Neural cell (in vitro differentiated cells): ENCODE data around the gene CLDN34. TPM values are rescaled to one million over a fixed set of nuclear protein-coding genes. Genes with fewer than 3 reads are reported as not detected.

ENCODE experiments used
- H2AFZ ChIP-seq: fragments of 200-600, 300-800 bp; sonication (generic), shearing (Covaris generic); 2 replicates; pipeline ENCODE4 v1.6.0; 2014; ENCODE audit warnings: low read depth, mild to moderate bottlenecking, antibody characterized with exemption, low read length, moderate library complexity
- H3F3A ChIP-seq: fragments of 200-600 bp; shearing (Covaris generic); 2 replicates; pipeline ENCODE4 v1.6.1; 2016; ENCODE audit warnings: mild to moderate bottlenecking, moderate library complexity, mixed read lengths, antibody characterized with exemption, low read length; ENCODE audit not compliant: insufficient read depth, poor library complexity, severe bottlenecking
- H3K27ac ChIP-seq: fragments of 200-600, 300-800 bp; sonication (generic), shearing (Covaris generic); 2 replicates; pipeline ENCODE4 v1.5.1; 2014; ENCODE audit warnings: mild to moderate bottlenecking, low read length, moderate library complexity
- H3K27me3 ChIP-seq: fragments of 300-800, 200-600 bp; sonication (generic), shearing (Covaris generic); 2 replicates; pipeline ENCODE4 v1.6.0; 2014; ENCODE audit warnings: mild to moderate bottlenecking, low read depth, low read length, moderate library complexity; ENCODE audit not compliant: insufficient read depth
- H3K36me3 ChIP-seq: fragments of 300-800, 200-600 bp; sonication (generic), shearing (Covaris generic); 2 replicates; pipeline ENCODE4 v1.5.1; 2014; ENCODE audit warnings: mild to moderate bottlenecking, antibody characterized with exemption, low read length, moderate library complexity; ENCODE audit not compliant: insufficient read depth
- H3K4me2 ChIP-seq: fragments of 300-800, 200-600 bp; sonication (generic), shearing (Covaris generic); 2 replicates; pipeline ENCODE4 v1.6.0; 2014; ENCODE audit warnings: mild to moderate bottlenecking, low read length
- H3K4me3 ChIP-seq: fragments of 300-800, 200-600 bp; sonication (generic), shearing (Covaris generic); 2 replicates; pipeline ENCODE4 v1.5.1; 2014; ENCODE audit warnings: mild to moderate bottlenecking, low read length, moderate library complexity
- H3K79me2 ChIP-seq: fragments of 200-600 bp; shearing (Covaris generic); replicated peaks from 2 replicates; pipeline ENCODE4 v1.6.0; 2014; ENCODE audit warnings: mild to moderate bottlenecking, low read length, moderate library complexity; ENCODE audit not compliant: insufficient read depth
- H3K9ac ChIP-seq: fragments of 300-800, 200-600 bp; sonication (generic), shearing (Covaris generic); 2 replicates; pipeline ENCODE4 v1.6.1; 2016; ENCODE audit warnings: mild to moderate bottlenecking, low read length, mixed read lengths
- H3K9me2 ChIP-seq: fragments of 200-600 bp; shearing (Covaris generic); 2 replicates; pipeline ENCODE4 v1.6.1; 2016; ENCODE audit warnings: mild to moderate bottlenecking, low read length, mixed read lengths; ENCODE audit not compliant: insufficient read depth
- H3K9me3 ChIP-seq: fragments of 200-600, 300-800 bp; sonication (generic), shearing (Covaris generic); 2 replicates; pipeline ENCODE4 v1.6.1; 2016; ENCODE audit warnings: mild to moderate bottlenecking, mixed run types, low read length, moderate library complexity, mixed read lengths
- H4K20me1 ChIP-seq: fragments of 200-600 bp; shearing (Covaris generic); 2 replicates; pipeline ENCODE4 v1.6.1; 2016; ENCODE audit warnings: mild to moderate bottlenecking, mixed run types; ENCODE audit not compliant: insufficient read depth
- EP300 ChIP-seq: fragments of 450-650 bp; conservative IDR thresholded peaks from 2 replicates; pipeline ENCODE4 v1.6.1; 2014; ENCODE audit warnings: antibody characterized with exemption, mild to moderate bottlenecking, moderate library complexity; ENCODE audit not compliant: poor library complexity, severe bottlenecking
- EZH2 ChIP-seq: fragments of 200-600, 300-800 bp; shearing (Covaris generic), sonication (generic); IDR thresholded peaks from 2 replicates; pipeline ENCODE4 v1.6.1; 2014; ENCODE audit warnings: antibody characterized with exemption, low read length, borderline replicate concordance, mild to moderate bottlenecking; ENCODE audit not compliant: insufficient read depth, poor library complexity, severe bottlenecking
- MXI1 ChIP-seq: fragments of 450-650 bp; conservative IDR thresholded peaks from 2 replicates; pipeline ENCODE4 v1.6.1; 2014; ENCODE audit warnings: antibody characterized with exemption, mild to moderate bottlenecking; ENCODE audit not compliant: poor library complexity, severe bottlenecking
- POLR2AphosphoS5 ChIP-seq: IDR thresholded peaks from 2 replicates; pipeline ENCODE4 v1.6.1; 2012
- RAD21 ChIP-seq: fragments of 450-650 bp; conservative IDR thresholded peaks from 2 replicates; pipeline ENCODE4 v1.6.1; 2014; ENCODE audit warnings: antibody characterized with exemption, mild to moderate bottlenecking, moderate library complexity
- SMC3 ChIP-seq: fragments of 450-650 bp; conservative IDR thresholded peaks from 2 replicates; pipeline ENCODE4 v1.6.1; 2014; ENCODE audit warnings: antibody characterized with exemption, mild to moderate bottlenecking, moderate library complexity; ENCODE audit not compliant: poor library complexity
- TAF1 ChIP-seq: IDR thresholded peaks from 2 replicates; pipeline ENCODE4 v1.6.1; 2012; ENCODE audit warnings: low read depth
- polyA plus RNA-seq: library from polyadenylated mRNA; depleted of rRNA; stranded (reverse); fragments of >200 nt; gene quantifications from 2 replicates; pipeline ENCODE4 v1.2.3, GENCODE V29; 2014
- TF ChIP-seq, protein P1 (sequence below): fragments of 450-650 bp; IDR thresholded peaks from 2 replicates; pipeline ENCODE4 v1.5.1; 2014; ENCODE audit warnings: antibody characterized with exemption, mild to moderate bottlenecking, moderate library complexity; ENCODE audit not compliant: poor library complexity, severe bottlenecking
- TF ChIP-seq, protein P2 (sequence below): IDR thresholded peaks from 2 replicates; pipeline ENCODE4 v1.6.1; 2012; ENCODE audit warnings: borderline replicate concordance

Gene CLDN34
- polyA plus RNA-seq, 1 donor from 2014 or later = not detected

DNA sequence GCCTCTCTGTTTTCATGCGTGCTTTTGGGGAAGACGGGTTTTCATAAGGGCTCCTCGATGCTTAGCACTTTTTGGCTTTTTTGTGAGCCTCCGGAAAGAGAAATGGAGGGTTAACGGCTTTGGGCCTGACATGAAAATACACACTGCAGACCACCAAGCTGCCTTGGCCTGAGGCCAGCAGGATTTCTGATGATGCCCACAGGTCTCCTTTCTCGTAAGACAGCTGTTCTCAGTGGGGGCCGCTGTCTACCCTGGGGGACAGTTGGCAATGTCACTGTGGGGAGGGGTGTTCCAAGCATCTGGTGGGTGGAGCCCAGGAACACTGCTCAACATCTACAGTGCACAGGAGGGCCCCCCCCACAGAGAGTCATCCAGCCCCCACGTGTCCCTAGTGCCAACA lies 29.4 kb upstream of the CLDN34 start:
- no peak overlapping the region for H2AFZ ChIP-seq
- no peak overlapping the region for H3K4me3 ChIP-seq
- H3K79me2 ChIP-seq = no peaks in the 10 kb centered on the region
- H3K27me3 ChIP-seq = no peaks in the 10 kb centered on the region
- H3K9ac ChIP-seq = no peak overlapping the region
- H3K9me2 ChIP-seq = no peaks in the 10 kb centered on the region
- H3K4me2 ChIP-seq = no peak overlapping the region
- H3K27ac ChIP-seq = no peak overlapping the region
- no peaks in the 10 kb centered on the region for H3K36me3 ChIP-seq
- H3F3A ChIP-seq = no peaks in the 10 kb centered on the region
- no peaks in the 10 kb centered on the region for H3K9me3 ChIP-seq
- no peaks in the 10 kb centered on the region for H4K20me1 ChIP-seq
- TF ChIP-seq POLR2AphosphoS5 (no peak), EZH2 (no peak), TAF1 (no peak), EP300 (no peak), SMC3 (no peak), RAD21 (no peak), MXI1 (no peak)
- TF ChIP-seq, protein P1, sequence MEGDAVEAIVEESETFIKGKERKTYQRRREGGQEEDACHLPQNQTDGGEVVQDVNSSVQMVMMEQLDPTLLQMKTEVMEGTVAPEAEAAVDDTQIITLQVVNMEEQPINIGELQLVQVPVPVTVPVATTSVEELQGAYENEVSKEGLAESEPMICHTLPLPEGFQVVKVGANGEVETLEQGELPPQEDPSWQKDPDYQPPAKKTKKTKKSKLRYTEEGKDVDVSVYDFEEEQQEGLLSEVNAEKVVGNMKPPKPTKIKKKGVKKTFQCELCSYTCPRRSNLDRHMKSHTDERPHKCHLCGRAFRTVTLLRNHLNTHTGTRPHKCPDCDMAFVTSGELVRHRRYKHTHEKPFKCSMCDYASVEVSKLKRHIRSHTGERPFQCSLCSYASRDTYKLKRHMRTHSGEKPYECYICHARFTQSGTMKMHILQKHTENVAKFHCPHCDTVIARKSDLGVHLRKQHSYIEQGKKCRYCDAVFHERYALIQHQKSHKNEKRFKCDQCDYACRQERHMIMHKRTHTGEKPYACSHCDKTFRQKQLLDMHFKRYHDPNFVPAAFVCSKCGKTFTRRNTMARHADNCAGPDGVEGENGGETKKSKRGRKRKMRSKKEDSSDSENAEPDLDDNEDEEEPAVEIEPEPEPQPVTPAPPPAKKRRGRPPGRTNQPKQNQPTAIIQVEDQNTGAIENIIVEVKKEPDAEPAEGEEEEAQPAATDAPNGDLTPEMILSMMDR = no peak
- TF ChIP-seq, protein P2, sequence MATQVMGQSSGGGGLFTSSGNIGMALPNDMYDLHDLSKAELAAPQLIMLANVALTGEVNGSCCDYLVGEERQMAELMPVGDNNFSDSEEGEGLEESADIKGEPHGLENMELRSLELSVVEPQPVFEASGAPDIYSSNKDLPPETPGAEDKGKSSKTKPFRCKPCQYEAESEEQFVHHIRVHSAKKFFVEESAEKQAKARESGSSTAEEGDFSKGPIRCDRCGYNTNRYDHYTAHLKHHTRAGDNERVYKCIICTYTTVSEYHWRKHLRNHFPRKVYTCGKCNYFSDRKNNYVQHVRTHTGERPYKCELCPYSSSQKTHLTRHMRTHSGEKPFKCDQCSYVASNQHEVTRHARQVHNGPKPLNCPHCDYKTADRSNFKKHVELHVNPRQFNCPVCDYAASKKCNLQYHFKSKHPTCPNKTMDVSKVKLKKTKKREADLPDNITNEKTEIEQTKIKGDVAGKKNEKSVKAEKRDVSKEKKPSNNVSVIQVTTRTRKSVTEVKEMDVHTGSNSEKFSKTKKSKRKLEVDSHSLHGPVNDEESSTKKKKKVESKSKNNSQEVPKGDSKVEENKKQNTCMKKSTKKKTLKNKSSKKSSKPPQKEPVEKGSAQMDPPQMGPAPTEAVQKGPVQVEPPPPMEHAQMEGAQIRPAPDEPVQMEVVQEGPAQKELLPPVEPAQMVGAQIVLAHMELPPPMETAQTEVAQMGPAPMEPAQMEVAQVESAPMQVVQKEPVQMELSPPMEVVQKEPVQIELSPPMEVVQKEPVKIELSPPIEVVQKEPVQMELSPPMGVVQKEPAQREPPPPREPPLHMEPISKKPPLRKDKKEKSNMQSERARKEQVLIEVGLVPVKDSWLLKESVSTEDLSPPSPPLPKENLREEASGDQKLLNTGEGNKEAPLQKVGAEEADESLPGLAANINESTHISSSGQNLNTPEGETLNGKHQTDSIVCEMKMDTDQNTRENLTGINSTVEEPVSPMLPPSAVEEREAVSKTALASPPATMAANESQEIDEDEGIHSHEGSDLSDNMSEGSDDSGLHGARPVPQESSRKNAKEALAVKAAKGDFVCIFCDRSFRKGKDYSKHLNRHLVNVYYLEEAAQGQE = no peak

DNA sequence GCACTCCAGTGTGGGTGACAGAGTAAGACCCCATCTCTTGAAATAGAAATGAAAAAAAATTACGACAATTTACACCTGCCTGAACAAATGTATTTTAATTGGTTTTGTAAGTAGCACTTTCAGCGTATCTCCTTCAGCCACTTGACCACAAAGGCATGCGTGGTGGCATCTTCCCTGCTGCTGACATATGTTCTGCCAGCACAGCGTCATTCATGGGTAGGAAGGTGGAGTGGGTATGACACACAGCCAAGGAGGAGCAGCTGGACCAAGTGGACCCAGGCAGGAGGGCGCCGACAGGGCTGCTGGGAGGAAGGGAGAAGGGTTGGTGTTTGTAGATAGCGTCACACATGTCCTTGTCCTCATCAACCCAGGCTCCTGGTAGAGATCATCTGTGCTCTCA lies 28.6 kb upstream of the CLDN34 start:
- TF ChIP-seq TAF1 = no peak
- TF ChIP-seq, protein P1 = no peak
- TF ChIP-seq RAD21 = no peak
- TF ChIP-seq, protein P2 = no peak
- TF ChIP-seq POLR2AphosphoS5 = no peak
- TF ChIP-seq EZH2 = no peak
- TF ChIP-seq MXI1 = no peak
- H3K9ac ChIP-seq = no peak overlapping the region
- H3K9me3 ChIP-seq = no peaks in the 10 kb centered on the region
- no peaks in the 10 kb centered on the region for H3K9me2 ChIP-seq
- H3K27ac ChIP-seq = no peak overlapping the region
- no peaks in the 10 kb centered on the region for H3K79me2 ChIP-seq
- H3K4me2 ChIP-seq = no peak overlapping the region
- H3K4me3 ChIP-seq = no peak overlapping the region
- no peak overlapping the region for H2AFZ ChIP-seq
- no peaks in the 10 kb centered on the region for H3K36me3 ChIP-seq
- no peaks in the 10 kb centered on the region for H4K20me1 ChIP-seq
- H3K27me3 ChIP-seq = no peaks in the 10 kb centered on the region
- no peaks in the 10 kb centered on the region for H3F3A ChIP-seq
